CD4-positive, alpha-beta T cell (primary cell): Measurements from ENCODE around the gene TMEM128. TPM values are rescaled to one million over a fixed set of nuclear protein-coding genes. Genes with fewer than 3 reads are reported as not detected.
"Not testable (repeated sequence)": the region's sequence is repeated elsewhere in the genome, so short reads cannot be mapped to it uniquely, and the experiment has no call there.

Experiments
- ATAC-seq: fragments of 200-7000 bp; cut with Tn5 transposase; one replicate; pipeline ENCODE4 v1.10.0; 2022; ENCODE audit warnings: mild to moderate bottlenecking; ENCODE audit not compliant: poor library complexity
- CTCF ChIA-PET: fragments of 350-600 bp; sonication (Branson Sonifier 250); formaldehyde crosslinking; loops from one replicate; lab custom pipeline; 2021; ENCODE audit warnings: antibody characterized with exemption, inconsistent platforms; lab: Charles Lee
- POLR2A ChIA-PET: fragments of 350-600 bp; sonication (Branson Sonifier 250); formaldehyde crosslinking; loops from one replicate; lab custom pipeline; 2021; ENCODE audit warnings: antibody characterized with exemption, inconsistent platforms; lab: Charles Lee
- DNase-seq, 14 experiments: peaks; one replicate each; pipeline ENCODE4 v3.0.0-alpha.2; 2013 to 2020; ENCODE audit warnings: mixed read lengths in 2 of 14
- H3K27ac ChIP-seq, 2 donors: one replicate each; pipeline versions ENCODE4 v1.5.1 to v1.7.0; 2013; ENCODE audit warnings: low read length in 2 of 2, low read depth in 1 of 2, mild to moderate bottlenecking in 1 of 2
- H3K27me3 ChIP-seq, 2 experiments: 1 replicate in 1 of 2; 2 replicates in 1 of 2; pipeline versions ENCODE4 v1.6.1 to v1.7.0; 2013; ENCODE audit warnings: low read length in 2 of 2, control low read depth in 1 of 2, mild to moderate bottlenecking in 1 of 2, moderate library complexity in 1 of 2; ENCODE audit not compliant: insufficient read depth in 2 of 2, control insufficient read depth in 1 of 2
- H3K36me3 ChIP-seq: one replicate; pipeline ENCODE4 v1.6.1; 2013; ENCODE audit warnings: low read length, control low read depth; ENCODE audit not compliant: insufficient read depth
- H3K4me1 ChIP-seq: one replicate; pipeline ENCODE4 v1.6.1; 2013; ENCODE audit warnings: low read length, control low read depth; ENCODE audit not compliant: insufficient read depth
- H3K4me3 ChIP-seq: one replicate; pipeline ENCODE4 v1.5.1; 2013; ENCODE audit warnings: mild to moderate bottlenecking, low read length, moderate library complexity
- H3K9me3 ChIP-seq, 2 experiments: 1 replicate in 1 of 2; 2 replicates in 1 of 2; pipeline versions ENCODE4 v1.6.1 to v1.7.0; 2013; ENCODE audit warnings: low read length in 2 of 2, mild to moderate bottlenecking in 2 of 2, control low read depth in 1 of 2, moderate library complexity in 1 of 2; ENCODE audit not compliant: control insufficient read depth in 1 of 2, insufficient read depth in 1 of 2
- H3K27ac Mint-ChIP-seq: one replicate; pipeline ENCODE4 v1.8.0; 2020; ENCODE audit warnings: mixed read lengths
- H3K27me3 Mint-ChIP-seq: one replicate; pipeline ENCODE4 v1.8.0; 2021; ENCODE audit warnings: mixed read lengths
- H3K36me3 Mint-ChIP-seq: one replicate; pipeline ENCODE4 v1.8.0; 2021; ENCODE audit warnings: low read depth, mixed read lengths
- H3K4me1 Mint-ChIP-seq: one replicate; pipeline ENCODE4 v1.8.0; 2021; ENCODE audit warnings: low read depth, mixed read lengths
- H3K4me3 Mint-ChIP-seq: one replicate; pipeline ENCODE4 v1.8.0; 2020; ENCODE audit warnings: mild to moderate bottlenecking, mixed read lengths
- H3K9me3 Mint-ChIP-seq: one replicate; pipeline ENCODE4 v1.8.0; 2020; ENCODE audit warnings: mixed read lengths
- CTCF ChIP-seq: fragments of 200-600 bp; IDR thresholded peaks from one replicate; pipeline ENCODE4 v1.8.0; 2022; ENCODE audit warnings: antibody characterized with exemption, mild to moderate bottlenecking
- intact Hi-C, 2 experiments: fragments of 100-400 bp; cut with DNase I in 1 of 2; cut with micrococcal nuclease in 1 of 2; formaldehyde crosslinking; loops; one replicate each; pipeline versions ENCODE4 v1.15.1 to v1.9.0; 2023 to 2025; cut with DNase I, micrococcal nuclease
- total RNA-seq, 174 experiments: library from RNA in 2 of 174; stranded (reverse) in 2 of 174; gene quantifications; one replicate each; pipeline ENCODE4 v1.2.3 and lab custom pipeline; 2021 to 2026

The TMEM128 gene
- total RNA-seq, 2 experiments from 2014 or later, result 6.0 to 6.9 TPM

DNA sequence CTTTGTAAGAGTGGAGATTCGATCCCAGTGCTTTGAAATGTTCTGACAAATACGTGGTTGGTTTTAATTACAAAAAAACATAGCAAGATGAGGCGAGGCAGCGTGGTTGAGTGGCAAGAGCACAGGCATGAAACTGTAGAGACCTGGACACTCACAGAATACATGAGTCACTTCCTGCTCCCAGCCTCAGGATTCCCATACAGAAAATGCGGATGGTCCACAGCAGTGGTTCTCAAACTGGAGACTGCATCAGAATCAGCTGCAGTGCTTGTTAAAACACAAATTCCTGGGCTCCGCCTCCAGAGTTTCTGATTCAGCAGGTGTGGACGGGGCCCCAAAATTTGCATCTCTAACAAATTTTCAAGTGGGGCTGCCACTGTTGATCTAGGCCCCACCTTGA lies 31.4 kb downstream of the TMEM128 start:
- DNase-seq (no peak), ATAC-seq (no peak)
- Mint-ChIP-seq H3K36me3 (no peaks in the 10 kb centered on the region), H3K9me3 (no peaks in the 10 kb centered on the region), H3K4me3 (no peak overlapping the region), H3K27me3 (peaks cover 52% of the 10 kb centered on the region), H3K27ac (no peak overlapping the region), H3K4me1 (no peaks in the 10 kb centered on the region)
- Histone ChIP-seq H3K4me1 (no peaks in the 10 kb centered on the region), H3K27me3 (peaks cover 4 to 7% of the 10 kb centered on the region in 2 experiments), H3K36me3 (no peaks in the 10 kb centered on the region), H3K4me3 (no peak overlapping the region), H3K9me3 (no peaks in the 10 kb centered on the region), H3K27ac (no peak overlapping the region)
- ChIA-PET CTCF (no interaction called here), POLR2A (no interaction called here)
- no peak for TF ChIP-seq CTCF
- intact Hi-C loops, result no loop called here

DNA sequence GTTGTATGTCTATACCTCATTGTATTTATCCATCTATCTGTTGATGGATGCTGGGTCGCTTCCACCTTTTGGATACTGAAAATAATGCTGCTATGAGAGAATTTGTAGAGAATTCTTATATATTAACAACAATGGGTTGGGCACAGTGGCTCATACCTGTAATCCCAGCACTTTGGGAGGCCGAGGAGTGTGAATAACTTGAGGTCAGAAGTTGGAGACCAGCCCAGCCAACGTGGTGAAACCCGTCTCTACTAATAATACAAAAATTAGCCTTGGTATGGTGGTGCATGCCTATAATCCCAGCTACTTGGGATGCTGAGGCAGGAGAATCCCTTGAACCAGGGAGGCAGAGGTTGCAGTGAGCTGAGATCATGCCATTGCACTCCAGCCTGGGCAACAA lies 34.3 kb downstream of the TMEM128 start:
- H3K9me3 ChIP-seq, CTCF ChIA-PET, H3K4me1 ChIP-seq, POLR2A ChIA-PET, H3K9me3 Mint-ChIP-seq, H3K27me3 ChIP-seq, intact Hi-C loops, H3K36me3 Mint-ChIP-seq, H3K36me3 ChIP-seq, H3K27ac Mint-ChIP-seq, H3K27ac ChIP-seq, H3K4me3 Mint-ChIP-seq, ATAC-seq, DNase-seq, H3K4me1 Mint-ChIP-seq, H3K4me3 ChIP-seq: not testable (repeated sequence)
- H3K27me3 Mint-ChIP-seq, result peaks cover 56% of the 10 kb centered on the region

- intact Hi-C loops, result no loop called here
- no peak overlapping the region for H3K27ac ChIP-seq
- Mint-ChIP-seq H3K4me1 (no peaks in the 10 kb centered on the region), H3K9me3 (peaks cover 2% of the 10 kb centered on the region), H3K27me3 (peaks cover 75% of the 10 kb centered on the region), H3K36me3 (no peaks in the 10 kb centered on the region), H3K4me3 (no peak overlapping the region), H3K27ac (no peak overlapping the region)
- no peak for ATAC-seq
- H3K36me3 ChIP-seq, result no peaks in the 10 kb centered on the region
- no peaks in the 10 kb centered on the region for H3K4me1 ChIP-seq
- no peaks in the 10 kb centered on the region for H3K9me3 ChIP-seq
- no peak overlapping the region for H3K4me3 ChIP-seq
- TF ChIP-seq CTCF, result no peak
- ChIA-PET POLR2A (no interaction called here), CTCF (no interaction called here)
- DNase-seq, result no peak
- H3K27me3 ChIP-seq, result peaks cover 7 to 14% of the 10 kb centered on the region in 2 experiments
Observed at GRCh38 chr4:4206204-4206603, 41.8 kb downstream of the TMEM128 start.

DNA sequence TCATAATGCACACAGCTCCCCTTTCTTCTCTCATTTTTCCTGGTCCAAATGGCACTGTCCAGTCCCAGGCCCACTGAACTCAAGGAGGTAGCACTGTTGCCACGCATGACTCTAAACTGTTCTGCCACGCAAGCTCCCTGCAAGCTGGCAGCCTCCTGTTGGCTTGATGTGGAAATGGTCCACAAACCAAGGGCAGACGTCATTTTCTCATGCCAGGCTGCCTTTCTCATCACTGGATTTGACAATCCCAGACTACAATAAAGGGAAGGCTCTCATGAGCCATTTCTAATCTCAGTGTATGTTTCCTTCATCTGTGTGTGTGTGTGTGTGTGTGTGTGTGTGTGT lies 43.6 kb downstream of the TMEM128 start:
- intact Hi-C loops, result no loop called here
- Mint-ChIP-seq H3K36me3 (no peaks in the 10 kb centered on the region), H3K4me1 (no peaks in the 10 kb centered on the region), H3K27me3 (peaks cover 60% of the 10 kb centered on the region), H3K9me3 (peaks cover 2% of the 10 kb centered on the region), H3K4me3 (no peak overlapping the region), H3K27ac (no peak overlapping the region)
- ATAC-seq, result no peak
- H3K4me1 ChIP-seq, result no peaks in the 10 kb centered on the region
- no peak for DNase-seq
- H3K36me3 ChIP-seq, result no peaks in the 10 kb centered on the region
- H3K9me3 ChIP-seq, result no peaks in the 10 kb centered on the region
- no peak overlapping the region for H3K27ac ChIP-seq
- TF ChIP-seq CTCF, result no peak
- CTCF ChIA-PET, result no interaction called here
- no peak overlapping the region for H3K4me3 ChIP-seq
- H3K27me3 ChIP-seq, result peaks cover 11 to 14% of the 10 kb centered on the region in 2 experiments
- POLR2A ChIA-PET, result no interaction called here
